Measurements from ENCODE around the gene VWA2.

DNA sequence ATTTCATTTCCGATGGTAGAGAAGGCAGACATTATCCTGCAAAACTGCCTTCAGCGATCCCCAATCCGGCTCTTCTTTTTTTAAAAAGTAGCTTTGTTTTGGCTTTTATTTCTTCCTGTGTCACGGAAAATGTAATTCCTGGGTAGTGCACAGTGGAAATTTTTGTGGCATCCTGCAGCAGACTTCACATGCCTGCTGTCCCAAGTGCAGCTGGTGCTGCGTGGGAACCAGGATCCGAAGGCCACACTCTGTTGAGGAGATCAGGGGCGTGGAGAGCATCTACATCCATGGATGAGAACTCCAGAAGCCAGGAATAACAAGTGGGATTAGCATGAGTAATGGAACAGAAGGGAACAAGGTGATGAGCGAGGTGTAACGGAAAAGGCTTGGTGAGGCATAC, 4.6 kb downstream of the VWA2 start:
- no peak for TF ChIP-seq POLR2A (IDR thresholded peaks at IDR 0.05)
- TF ChIP-seq, protein P1, sequence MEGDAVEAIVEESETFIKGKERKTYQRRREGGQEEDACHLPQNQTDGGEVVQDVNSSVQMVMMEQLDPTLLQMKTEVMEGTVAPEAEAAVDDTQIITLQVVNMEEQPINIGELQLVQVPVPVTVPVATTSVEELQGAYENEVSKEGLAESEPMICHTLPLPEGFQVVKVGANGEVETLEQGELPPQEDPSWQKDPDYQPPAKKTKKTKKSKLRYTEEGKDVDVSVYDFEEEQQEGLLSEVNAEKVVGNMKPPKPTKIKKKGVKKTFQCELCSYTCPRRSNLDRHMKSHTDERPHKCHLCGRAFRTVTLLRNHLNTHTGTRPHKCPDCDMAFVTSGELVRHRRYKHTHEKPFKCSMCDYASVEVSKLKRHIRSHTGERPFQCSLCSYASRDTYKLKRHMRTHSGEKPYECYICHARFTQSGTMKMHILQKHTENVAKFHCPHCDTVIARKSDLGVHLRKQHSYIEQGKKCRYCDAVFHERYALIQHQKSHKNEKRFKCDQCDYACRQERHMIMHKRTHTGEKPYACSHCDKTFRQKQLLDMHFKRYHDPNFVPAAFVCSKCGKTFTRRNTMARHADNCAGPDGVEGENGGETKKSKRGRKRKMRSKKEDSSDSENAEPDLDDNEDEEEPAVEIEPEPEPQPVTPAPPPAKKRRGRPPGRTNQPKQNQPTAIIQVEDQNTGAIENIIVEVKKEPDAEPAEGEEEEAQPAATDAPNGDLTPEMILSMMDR (IDR thresholded peaks at IDR 0.05): no peak
- no peak for TF ChIP-seq POLR2AphosphoS5 (IDR thresholded peaks at IDR 0.05)

Measured in prostate gland (tissue), 2 donors.